HG02610 (cell line): Measurements from ENCODE around the gene C2CD2.
A peak's percentile ranks its signal among the peaks of the same experiment; 100 is the strongest.
"Not testable (repeated sequence)": the region's sequence is repeated elsewhere in the genome, so short reads cannot be mapped to it uniquely, and the experiment has no call there.

Source experiments
- ATAC-seq: cut with Tn5 transposase; IDR thresholded peaks from one replicate; pipeline ENCODE4 v1.9.1; 2021; ENCODE audit warnings: mild to moderate bottlenecking, moderate library complexity; ENCODE audit not compliant: unreplicated experiment

C2CD2 gene

DNA sequence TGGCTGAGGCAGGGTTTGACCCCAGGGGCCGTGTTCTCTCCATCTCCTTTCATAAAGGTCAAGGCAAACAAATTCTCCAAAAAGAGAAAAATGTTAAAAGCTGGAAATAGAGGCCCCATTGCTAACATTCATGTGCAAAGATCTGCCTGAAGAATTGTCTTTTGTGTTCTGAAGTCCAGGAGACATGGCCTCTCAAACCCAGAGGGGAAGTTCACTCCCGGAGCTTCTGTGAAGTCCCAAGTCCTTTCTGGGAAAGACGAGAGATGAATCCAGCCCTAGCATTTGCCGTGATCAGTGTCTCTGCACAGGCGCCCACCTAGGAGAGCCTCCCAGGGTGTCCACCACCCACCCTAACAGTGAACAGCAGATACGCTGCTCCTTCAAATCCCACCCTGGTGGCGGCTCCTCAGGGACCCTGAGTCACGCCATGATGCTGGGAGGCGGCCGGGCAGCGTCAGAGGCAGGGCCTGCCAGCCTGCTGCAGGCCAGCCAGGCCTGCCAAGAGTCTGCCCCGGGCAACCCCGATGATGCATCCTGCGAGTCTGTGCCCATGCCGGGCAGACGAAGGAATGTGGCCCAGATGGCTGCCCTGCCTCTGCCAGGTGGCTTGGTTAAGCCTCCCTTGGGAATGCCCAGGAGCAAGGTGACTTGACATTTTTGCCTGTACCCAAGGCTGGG, 5.2 kb upstream of the C2CD2 start:
- no peak for ATAC-seq

GRCh38 chr21:41957991-41958766, 4.4 kb upstream of the C2CD2 start:
- no peak for ATAC-seq

DNA sequence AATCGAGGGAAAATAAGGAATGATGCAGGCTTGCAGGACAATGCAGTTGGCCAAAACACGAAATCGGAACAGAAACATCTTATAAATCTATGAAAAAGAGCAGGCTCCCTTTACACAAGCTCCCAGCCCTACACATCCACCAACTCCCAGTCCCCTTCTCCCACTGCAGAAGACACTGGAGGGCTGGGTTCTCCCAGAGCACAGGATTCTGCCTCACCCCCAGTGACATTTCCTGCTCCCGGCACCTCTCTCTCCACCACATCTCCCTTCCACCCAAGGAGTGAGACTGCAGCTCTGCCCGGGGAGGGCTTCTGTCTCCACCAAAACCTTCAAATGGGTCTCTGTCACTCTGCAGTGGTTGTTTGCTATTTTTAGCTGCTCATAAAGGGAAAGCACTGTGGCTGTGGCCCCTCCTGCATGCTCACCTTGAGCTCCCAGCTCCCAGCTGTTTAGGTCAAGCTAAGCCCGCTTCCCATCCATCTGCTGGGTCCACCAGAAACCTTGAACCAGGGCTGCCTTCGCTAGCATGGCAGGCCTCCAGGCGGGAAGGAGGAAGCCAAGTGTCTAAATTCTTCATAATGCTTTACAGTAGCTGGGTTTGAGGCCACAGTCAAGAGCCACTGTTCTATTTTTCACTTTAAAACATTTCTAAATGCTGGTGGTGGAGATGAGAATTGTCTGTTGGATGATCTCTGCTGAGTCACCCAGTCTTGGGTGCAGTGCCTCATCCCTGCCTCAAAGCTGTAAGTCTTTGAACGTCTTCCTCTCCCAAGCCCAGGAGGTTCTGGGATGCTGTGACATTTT, 3.3 kb upstream of the C2CD2 start:
- ATAC-seq: no peak

GRCh38 chr21:41955516-41955915, 1.7 kb upstream of the C2CD2 start:
- no peak for ATAC-seq

DNA sequence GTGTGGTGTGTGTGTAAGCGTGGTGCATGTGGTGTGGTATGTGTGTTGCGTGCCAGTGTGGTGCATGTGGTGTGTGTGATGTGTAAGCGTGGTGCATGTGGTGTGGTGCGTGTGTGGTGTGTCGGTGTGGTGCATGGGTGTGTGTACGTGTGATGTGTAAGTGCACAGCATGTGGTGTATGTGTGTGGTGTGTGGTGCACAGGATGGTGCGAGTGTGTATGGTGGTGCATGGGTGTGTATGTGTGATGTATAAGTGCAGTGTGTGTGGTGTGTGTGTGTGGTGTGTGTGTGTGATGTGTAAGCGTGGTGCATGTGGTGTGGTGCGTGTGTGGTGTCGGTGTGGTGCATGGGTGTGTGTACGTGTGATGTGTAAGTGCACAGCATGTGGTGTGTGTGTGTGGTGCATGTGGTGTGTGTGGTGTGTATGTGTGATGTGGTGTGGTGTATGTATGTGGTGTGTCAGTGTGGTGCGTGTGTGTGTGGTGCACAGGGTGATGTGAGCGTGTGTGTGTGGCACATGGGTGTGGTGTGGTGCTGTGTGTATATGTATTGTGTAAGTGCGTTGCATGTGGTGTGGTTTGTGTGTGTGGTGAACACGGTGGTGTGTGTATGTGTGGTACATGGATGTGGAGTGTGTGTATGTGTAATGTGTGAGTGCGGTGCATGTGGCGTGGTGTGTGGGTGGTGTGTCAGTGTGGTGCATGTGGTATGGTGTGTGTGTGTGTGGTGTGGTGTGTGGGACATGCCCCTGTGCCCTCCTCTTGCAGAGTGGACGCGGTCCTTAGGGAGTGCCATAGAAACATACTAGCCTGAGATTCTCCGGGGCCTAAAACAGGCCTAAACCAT, 1.1 kb upstream of the C2CD2 start:
- no peak for ATAC-seq

GRCh38 chr21:41953249-41953830, 478 bp downstream of the C2CD2 start:
- ATAC-seq: peak; percentile 18

DNA sequence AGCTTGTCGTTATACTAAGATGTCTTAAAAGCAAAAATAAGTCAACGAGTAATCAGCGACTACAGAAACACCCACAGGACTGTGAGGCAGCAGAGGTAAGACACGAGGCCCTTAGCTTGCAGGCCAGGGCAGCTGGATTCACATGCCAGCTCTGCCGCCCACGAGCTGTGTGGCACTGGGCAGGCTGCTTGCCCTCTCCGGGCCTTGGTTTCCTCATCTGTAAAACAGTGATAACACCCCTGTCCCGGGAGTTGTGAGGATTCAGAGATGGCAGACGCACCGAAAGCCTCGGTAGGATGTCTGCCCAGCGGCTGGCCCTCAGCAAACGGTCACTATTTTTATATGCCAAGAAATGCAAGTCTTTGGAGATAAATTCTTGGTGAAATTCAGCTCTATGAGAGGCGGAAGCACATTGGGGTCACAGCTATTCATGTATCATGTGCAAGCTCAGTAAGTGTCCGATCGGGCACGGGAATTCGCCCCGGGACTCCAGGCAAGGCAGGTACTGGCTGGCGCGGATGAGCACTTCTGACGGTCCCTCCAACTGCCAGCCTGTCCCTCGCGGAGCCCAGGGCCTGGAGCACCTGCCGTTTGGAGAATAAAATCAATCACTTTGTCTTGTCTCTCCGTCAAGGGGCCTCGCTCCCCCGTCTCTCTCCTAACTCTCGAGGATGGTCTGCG, 1.1 kb downstream of the C2CD2 start:
- ATAC-seq: no peak

DNA sequence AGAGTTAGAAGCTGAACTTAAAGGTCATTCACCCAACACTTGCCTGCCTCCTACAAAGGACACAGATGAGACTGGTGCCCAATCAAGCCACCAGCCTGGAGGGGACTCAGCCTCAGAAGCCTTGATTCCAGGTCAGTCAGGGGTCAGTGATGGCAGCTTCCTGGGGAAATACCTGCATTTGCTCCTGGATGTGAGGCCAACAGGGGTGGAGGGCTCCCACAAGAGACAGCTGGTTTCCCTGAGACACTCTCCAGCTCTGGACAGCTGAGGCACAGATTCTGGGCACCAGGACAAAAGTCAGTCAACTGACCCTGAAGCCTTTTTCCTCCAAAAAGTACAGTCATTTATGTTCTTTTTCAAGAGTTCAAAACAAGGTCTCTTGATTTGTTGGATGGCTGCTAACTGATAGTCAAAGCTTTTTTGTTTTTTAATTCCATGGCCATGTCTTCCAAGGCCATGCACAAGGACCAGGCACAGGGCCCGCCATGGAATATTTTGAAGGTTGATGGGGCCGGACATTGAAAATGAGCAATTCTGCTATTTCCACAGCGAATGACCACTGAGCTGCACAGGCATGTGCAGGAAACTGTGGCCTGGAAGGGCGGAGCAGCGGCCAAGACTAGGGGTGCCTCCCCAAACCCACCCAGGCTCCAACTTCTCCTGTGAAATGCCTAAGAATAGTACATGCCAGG, 1.8 kb downstream of the C2CD2 start:
- ATAC-seq: no peak

- no peak for ATAC-seq
Measured at GRCh38 chr21:41950941-41951351, 2.9 kb downstream of the C2CD2 start.

DNA sequence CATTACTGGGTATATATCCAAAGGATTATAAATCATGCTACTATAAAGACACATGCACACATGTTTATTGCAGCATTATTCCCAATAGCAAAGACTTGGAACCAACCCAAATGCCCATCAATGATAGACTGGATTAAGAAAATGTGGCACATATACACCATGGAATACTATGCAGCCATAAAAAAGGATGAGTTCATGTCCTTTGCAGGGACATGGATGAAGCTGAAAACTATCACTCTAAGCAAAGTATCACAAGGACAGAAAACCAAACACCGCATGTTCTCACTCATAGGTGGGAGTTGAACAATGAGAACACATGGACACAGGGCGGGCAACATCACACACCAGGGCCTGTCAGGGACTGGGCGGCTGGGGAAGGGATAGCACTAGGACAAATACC, 4.2 kb downstream of the C2CD2 start:
- ATAC-seq: not testable (repeated sequence)

- ATAC-seq: no peak
Measured at GRCh38 chr21:41948901-41949300, 4.9 kb downstream of the C2CD2 start.

DNA sequence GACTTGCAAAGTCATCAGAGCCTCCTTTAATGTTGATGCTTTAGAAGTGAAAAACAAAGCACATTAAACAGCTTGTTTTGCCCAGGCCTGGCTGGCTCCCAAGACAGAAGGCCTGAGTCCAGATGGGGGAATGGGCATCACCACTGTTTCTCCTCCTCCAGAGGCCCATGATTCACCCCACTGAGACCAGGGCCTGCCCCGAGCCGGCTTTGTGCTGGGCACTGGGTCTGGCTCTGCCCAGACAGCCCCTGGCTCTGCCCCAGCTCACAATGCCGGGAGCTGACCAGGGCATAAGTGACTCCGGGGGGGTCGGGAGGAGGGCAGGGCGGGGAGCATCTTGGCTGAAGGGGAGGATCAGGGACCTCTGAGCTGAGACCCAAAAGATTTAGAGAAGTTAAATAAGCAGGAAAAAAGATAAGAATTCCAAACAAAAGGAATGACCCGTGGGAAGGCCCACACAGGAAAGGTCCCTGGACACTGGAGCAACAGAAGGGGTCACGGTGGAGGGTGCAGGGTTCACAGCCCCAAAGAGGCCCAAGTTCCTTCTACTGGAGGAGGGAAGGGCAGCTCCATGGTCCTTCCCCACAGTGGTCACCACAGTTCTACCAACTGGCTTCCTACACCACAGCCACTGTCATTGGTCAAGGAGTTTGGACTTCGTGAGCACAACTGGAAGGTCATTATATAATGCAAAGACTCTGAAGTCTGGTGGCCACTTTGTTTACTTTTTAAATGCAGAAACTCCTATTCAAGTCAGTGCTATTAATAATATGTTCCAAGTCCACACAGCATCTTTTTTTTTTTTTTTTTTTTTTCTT, 5.5 kb downstream of the C2CD2 start:
- ATAC-seq: no peak

GRCh38 chr21:41945982-41946381, 7.8 kb downstream of the C2CD2 start:
- ATAC-seq: no peak

DNA sequence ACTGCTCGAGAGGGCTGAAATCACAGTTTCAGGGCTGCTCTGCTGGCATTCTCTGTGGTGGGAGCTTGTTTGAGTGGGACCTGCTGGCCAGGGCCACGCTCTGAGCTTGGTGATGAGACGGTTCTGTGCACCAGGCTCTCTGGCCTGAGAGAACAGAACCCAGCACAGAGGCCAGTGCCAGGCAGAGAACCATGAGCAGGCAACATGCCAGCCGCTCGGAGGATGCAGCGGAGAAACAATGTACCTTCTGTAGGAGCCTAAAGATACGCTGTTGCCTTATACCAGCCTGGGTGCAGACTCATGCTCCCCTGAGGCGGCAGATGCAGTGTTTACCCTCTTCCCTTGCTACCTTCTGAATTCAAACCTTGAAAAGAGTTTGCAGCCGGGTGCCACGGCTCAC, 10.0 kb downstream of the C2CD2 start:
- ATAC-seq: no peak

GRCh38 chr21:41942457-41942856, 11.4 kb downstream of the C2CD2 start:
- no peak for ATAC-seq

- no peak for ATAC-seq
Measured at GRCh38 chr21:41941941-41942340, 11.9 kb downstream of the C2CD2 start.

DNA sequence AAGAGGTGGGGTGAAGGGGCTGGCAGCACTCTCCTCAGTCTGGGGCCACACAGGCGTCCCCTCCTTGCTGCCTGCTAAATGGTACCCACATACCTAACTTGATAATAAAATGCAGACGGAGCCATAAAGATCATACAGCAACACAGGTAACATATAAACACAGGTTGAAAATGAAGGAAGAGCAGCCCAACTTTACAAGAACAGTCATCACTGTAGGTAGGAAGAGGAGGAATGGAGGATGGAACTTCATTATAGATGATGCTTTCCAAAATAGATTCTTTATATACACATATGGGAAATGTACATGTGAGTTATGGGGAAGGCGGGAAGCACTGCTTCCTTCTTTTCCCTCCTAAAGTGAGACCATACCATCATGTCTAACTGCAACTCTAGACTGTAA, 13.4 kb downstream of the C2CD2 start:
- ATAC-seq: no peak

- ATAC-seq: no peak
Measured at GRCh38 chr21:41939391-41939790, 14.4 kb downstream of the C2CD2 start.
